Measurements from ENCODE around the gene MBTPS1.

- TF ChIP-seq FOXM1 (IDR thresholded peaks at IDR 0.05; ENCODE audit: borderline replicate concordance): no peak
- no peak for TF ChIP-seq BHLHE40 (IDR thresholded peaks at IDR 0.05; ENCODE audit: borderline replicate concordance)
- TF ChIP-seq HDGF (IDR thresholded peaks at IDR 0.05; ENCODE audit: borderline replicate concordance): no peak
- TF ChIP-seq PKNOX1 (IDR thresholded peaks at IDR 0.05): no peak
- TF ChIP-seq CTBP1 (IDR thresholded peaks at IDR 0.05; ENCODE audit: borderline replicate concordance): no peak
- no peak for TF ChIP-seq ZNF384 (IDR thresholded peaks at IDR 0.05)
Measured at GRCh38 chr16:84033251-84034195, 83.2 kb downstream of the MBTPS1 start.

All from HEK293T (cell line).